GM12892 (cell line): ENCODE measurements around the gene HILPDA.

Experiments
- POLR2A ChIP-seq: IDR thresholded peaks from 2 replicates; pipeline ENCODE4 v1.6.1; 2011; ENCODE audit warnings: low read depth, low read length, control low read depth
- POLR2AphosphoS5 ChIP-seq: IDR thresholded peaks from 2 replicates; pipeline ENCODE4 v1.6.1; 2011; ENCODE audit warnings: low read depth, low read length, control low read depth

GRCh38 chr7:128459394-128459878 is 3.8 kb downstream of the HILPDA start:
- TF ChIP-seq POLR2AphosphoS5 (no peak), POLR2A (no peak)
